Lower lobe of right lung (tissue), 2 donors: ENCODE measurements around the gene RBKS. TPM values are rescaled to one million over a fixed set of nuclear protein-coding genes. Genes with fewer than 3 reads are reported as not detected.

Experiments
- ATAC-seq, 2 donors: fragments of 200-7000 bp; cut with Tn5 transposase; one replicate each; pipeline ENCODE4 v1.9.1; 2020 to 2022; ENCODE audit warnings: mild to moderate bottlenecking in 2 of 2, moderate library complexity in 2 of 2
- DNase-seq: peaks from one replicate; pipeline ENCODE4 v3.0.0-alpha.2; 2020
- H3K27ac ChIP-seq: fragments of 200-600 bp; one replicate; pipeline ENCODE4 v1.8.0; 2022
- H3K27me3 ChIP-seq: fragments of 200-600 bp; one replicate; pipeline ENCODE4 v1.8.0; 2022; ENCODE audit warnings: low read depth
- H3K36me3 ChIP-seq: fragments of 200-600 bp; one replicate; pipeline ENCODE4 v1.8.0; 2022; ENCODE audit warnings: mild to moderate bottlenecking
- H3K4me1 ChIP-seq: fragments of 200-600 bp; one replicate; pipeline ENCODE4 v1.8.0; 2022
- H3K4me3 ChIP-seq: fragments of 200-600 bp; one replicate; pipeline ENCODE4 v1.8.0; 2022; ENCODE audit warnings: mild to moderate bottlenecking
- H3K9me3 ChIP-seq: fragments of 200-600 bp; one replicate; pipeline ENCODE4 v1.8.0; 2022
- intact Hi-C: fragments of 100-400 bp; cut with DNase I; formaldehyde crosslinking; loops from one replicate; pipeline ENCODE4 v1.11.0; 2022
- total RNA-seq: library from RNA; stranded (reverse); fragmentation: NEBNext Ultra II Directional; extraction: Animal tissue kit (Norgen Biotek cat#: 25700); gene quantifications from one replicate; pipeline ENCODE4 v1.2.1, GENCODE V29; 2021
- TF ChIP-seq, protein P1 (sequence below): fragments of 200-600 bp; IDR thresholded peaks from one replicate; pipeline ENCODE4 v1.8.0; 2022; ENCODE audit warnings: antibody characterized with exemption, mild to moderate bottlenecking
- donor health status: DM: no; HTN: yes; CAD: no; lungs with severe emphysema.

RBKS gene
- total RNA-seq, 1 donor from 2014 or later = 2.2 TPM

DNA sequence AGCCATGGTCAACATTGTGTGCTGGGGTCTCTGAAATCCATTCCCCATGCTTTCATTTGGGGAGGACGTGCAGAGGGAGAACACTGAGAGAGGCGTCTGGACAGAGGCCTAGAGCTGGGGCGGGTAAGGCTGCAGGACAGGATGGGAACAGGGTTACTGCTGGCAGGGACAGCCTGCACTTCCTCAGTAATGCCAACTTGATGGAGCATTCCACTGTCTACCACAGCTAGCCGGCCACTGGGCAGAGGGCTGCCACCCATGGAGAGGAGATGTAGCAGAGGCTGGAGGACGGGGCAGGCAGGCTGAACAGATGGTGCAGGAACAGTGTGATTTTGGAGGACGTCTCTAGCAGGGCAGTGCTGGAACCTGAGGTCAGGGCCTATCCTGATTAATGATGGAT lies 89.3 kb downstream of the RBKS start:
- DNase-seq (no peak), ATAC-seq (no peak)
- Histone ChIP-seq H3K36me3 (no peaks in the 10 kb centered on the region), H3K9me3 (no peaks in the 10 kb centered on the region), H3K4me3 (no peak overlapping the region), H3K4me1 (peaks cover 32% of the 10 kb centered on the region), H3K27ac (peak overlapping the region; percentile 70), H3K27me3 (no peaks in the 10 kb centered on the region)
- TF ChIP-seq, protein P1, sequence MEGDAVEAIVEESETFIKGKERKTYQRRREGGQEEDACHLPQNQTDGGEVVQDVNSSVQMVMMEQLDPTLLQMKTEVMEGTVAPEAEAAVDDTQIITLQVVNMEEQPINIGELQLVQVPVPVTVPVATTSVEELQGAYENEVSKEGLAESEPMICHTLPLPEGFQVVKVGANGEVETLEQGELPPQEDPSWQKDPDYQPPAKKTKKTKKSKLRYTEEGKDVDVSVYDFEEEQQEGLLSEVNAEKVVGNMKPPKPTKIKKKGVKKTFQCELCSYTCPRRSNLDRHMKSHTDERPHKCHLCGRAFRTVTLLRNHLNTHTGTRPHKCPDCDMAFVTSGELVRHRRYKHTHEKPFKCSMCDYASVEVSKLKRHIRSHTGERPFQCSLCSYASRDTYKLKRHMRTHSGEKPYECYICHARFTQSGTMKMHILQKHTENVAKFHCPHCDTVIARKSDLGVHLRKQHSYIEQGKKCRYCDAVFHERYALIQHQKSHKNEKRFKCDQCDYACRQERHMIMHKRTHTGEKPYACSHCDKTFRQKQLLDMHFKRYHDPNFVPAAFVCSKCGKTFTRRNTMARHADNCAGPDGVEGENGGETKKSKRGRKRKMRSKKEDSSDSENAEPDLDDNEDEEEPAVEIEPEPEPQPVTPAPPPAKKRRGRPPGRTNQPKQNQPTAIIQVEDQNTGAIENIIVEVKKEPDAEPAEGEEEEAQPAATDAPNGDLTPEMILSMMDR = no peak
- intact Hi-C loops = no loop called here

DNA sequence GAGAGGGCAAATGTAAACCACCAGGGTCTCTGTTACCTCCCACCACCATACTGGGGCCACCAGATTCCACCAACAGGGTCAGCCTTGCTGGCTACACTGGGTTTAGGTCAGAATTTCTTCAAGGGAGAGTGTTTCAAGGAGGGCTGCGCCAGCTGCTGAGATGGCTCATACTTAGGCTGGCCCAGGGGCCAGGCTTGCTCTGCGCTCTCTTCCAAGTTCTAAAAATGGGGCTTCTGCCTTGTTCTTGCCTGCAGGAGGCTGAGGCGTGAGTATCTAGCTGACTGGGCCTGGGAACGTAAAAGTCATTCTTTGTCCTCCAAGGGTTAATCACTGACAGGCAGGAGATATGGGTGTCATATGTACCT lies 90.6 kb downstream of the RBKS start:
- Histone ChIP-seq H3K9me3 (no peaks in the 10 kb centered on the region), H3K4me1 (peaks cover 36% of the 10 kb centered on the region), H3K4me3 (no peak overlapping the region), H3K36me3 (no peaks in the 10 kb centered on the region), H3K27ac (peak overlapping the region; percentile 70), H3K27me3 (no peaks in the 10 kb centered on the region)
- intact Hi-C loops = no loop called here
- DNase-seq (no peak), ATAC-seq (peak in 1 of 2 donors; percentile 4)
- TF ChIP-seq, protein P1 = no peak

DNA sequence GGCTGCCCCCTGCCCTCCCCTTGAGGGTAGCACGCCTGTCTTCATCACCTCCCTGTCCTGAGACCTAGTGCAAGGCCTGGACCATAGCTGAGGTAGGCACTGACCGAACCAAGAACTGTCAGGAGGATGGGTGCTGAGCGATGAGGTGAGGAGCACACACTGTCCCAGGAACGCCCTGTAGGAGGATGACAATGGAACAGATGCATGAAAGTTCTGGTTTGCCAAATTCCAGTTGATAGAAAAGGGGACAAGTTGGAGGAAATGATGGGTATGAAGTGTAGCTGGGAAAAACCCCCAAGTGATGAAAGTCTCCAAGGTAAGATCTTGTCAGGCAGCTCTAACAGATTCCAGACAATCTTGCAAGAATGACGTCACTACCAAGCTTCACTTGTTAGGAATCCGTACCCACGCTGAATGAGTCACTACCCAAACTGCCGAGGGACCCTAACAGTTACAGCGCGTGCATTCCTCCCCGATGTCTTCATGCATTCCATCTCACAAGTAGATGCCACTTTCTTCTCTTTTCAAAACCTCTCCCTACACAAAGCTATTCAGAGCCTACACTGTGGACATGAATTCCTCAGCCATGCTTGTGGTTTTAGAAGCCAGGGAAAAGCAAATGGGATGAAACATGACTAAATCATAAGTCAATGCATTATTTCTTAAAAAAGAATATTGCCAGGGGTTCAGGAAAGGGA lies 91.1 kb downstream of the RBKS start:
- no peaks in the 10 kb centered on the region for H3K27me3 ChIP-seq
- DNase-seq (peak; percentile 54), ATAC-seq (peak; percentile 85 to 90)
- intact Hi-C loops = no loop called here
- H3K4me3 ChIP-seq = no peak overlapping the region
- H3K9me3 ChIP-seq = no peaks in the 10 kb centered on the region
- peaks cover 36% of the 10 kb centered on the region for H3K4me1 ChIP-seq
- TF ChIP-seq, protein P1 = no peak
- H3K27ac ChIP-seq = peak overlapping the region; percentile 70
- no peaks in the 10 kb centered on the region for H3K36me3 ChIP-seq

DNA sequence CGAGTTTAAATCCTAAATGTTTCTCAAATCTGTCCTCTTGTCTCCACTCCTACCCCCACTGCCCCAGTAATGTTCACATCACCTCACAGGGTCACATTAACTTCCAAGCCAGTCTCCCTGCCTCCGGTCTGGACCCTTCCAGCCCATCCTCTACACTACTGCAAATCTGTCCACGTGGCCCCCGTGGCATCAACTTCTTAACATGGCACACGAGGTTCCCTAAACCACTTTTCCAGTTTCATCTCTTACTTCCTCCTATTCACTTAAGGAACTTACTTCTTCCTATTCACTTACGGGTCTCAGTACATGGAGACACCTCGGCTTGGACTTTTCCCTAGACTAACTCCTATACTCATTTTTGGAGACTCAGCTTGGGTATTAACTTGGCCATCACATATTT lies 91.7 kb downstream of the RBKS start:
- intact Hi-C loops = no loop called here
- H3K36me3 ChIP-seq = no peaks in the 10 kb centered on the region
- TF ChIP-seq, protein P1 = no peak
- ATAC-seq = no peak
- DNase-seq = peak; percentile 49
- peak overlapping the region; percentile 62 for H3K27ac ChIP-seq
- no peak overlapping the region for H3K4me3 ChIP-seq
- peaks cover 36% of the 10 kb centered on the region for H3K4me1 ChIP-seq
- H3K27me3 ChIP-seq = no peaks in the 10 kb centered on the region
- H3K9me3 ChIP-seq = no peaks in the 10 kb centered on the region

DNA sequence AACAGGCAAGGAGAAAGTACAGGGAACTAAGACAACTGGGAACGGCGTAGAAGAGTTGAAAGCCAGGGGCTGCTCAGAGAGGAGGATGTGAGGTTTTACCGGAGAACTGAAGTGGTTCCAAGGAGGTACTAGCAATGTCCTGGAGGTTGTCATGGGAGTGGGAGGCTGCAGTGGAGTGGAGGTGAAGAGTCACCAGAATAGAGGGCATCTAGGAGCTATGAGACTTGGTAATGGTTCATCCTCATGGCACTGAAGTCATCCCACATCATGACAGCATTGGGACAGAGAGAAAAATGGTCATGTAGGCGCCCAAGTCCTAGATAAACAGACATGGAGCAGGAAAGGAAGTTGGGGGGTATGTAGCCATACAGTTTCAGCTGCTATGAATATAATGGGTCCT lies 92.3 kb downstream of the RBKS start:
- Histone ChIP-seq H3K36me3 (no peaks in the 10 kb centered on the region), H3K9me3 (no peaks in the 10 kb centered on the region), H3K27ac (no peak overlapping the region), H3K4me3 (no peak overlapping the region), H3K4me1 (peaks cover 36% of the 10 kb centered on the region), H3K27me3 (no peaks in the 10 kb centered on the region)
- intact Hi-C loops = no loop called here
- DNase-seq (no peak), ATAC-seq (no peak)
- TF ChIP-seq, protein P1 = no peak
